Nephron progenitor cell (in vitro differentiated cells): ENCODE data around the gene ABCC12.

Experiments
- DNase-seq: peaks from one replicate; pipeline ENCODE4 v3.0.0; 2021
- H3K27ac Mint-ChIP-seq: 2 replicates; pipeline ENCODE4 v1.8.0; 2021; ENCODE audit warnings: mild to moderate bottlenecking, moderate library complexity, mixed read lengths
- H3K27me3 Mint-ChIP-seq: 2 replicates; pipeline ENCODE4 v1.8.0; 2021; ENCODE audit warnings: mild to moderate bottlenecking, low read depth, mixed read lengths; ENCODE audit not compliant: poor library complexity
- H3K36me3 Mint-ChIP-seq: 2 replicates; pipeline ENCODE4 v1.8.0; 2021; ENCODE audit warnings: low read depth, mixed read lengths
- H3K4me1 Mint-ChIP-seq: 2 replicates; pipeline ENCODE4 v1.8.0; 2021; ENCODE audit warnings: mixed read lengths
- H3K4me3 Mint-ChIP-seq: 2 replicates; pipeline ENCODE4 v1.8.0; 2021; ENCODE audit warnings: mild to moderate bottlenecking, moderate library complexity, mixed read lengths
- H3K9me3 Mint-ChIP-seq: 2 replicates; pipeline ENCODE4 v1.8.0; 2021; ENCODE audit warnings: mild to moderate bottlenecking, moderate library complexity, mixed read lengths
- CTCF ChIP-seq: fragments of 200-600 bp; sonication (generic); IDR thresholded peaks from 2 replicates; pipeline ENCODE4 v1.5.0; 2021; ENCODE audit warnings: antibody characterized with exemption

Gene ABCC12

DNA sequence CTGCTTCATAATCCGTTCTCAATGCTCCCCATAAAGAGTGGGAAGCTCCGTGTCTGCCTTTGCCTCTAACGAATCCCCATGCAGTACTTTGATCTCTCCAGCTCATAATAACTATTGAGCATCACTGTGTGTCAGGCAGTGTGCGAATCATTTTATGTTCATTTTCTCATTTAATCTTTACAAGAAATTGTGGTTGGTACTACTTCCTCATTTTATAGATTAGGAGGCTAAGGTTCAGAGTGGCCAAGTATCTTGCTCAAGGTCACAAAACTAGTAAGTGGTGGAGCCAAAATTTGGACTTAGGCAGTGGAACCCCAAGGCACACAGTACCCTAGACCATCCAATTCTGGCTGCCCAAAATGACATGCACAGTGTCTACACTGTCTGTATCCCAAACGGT is 44.8 kb downstream of the ABCC12 start:
- Mint-ChIP-seq H3K36me3 (no peaks in the 10 kb centered on the region), H3K4me1 (peaks cover 22% of the 10 kb centered on the region), H3K27ac (no peak overlapping the region), H3K4me3 (no peak overlapping the region), H3K9me3 (no peaks in the 10 kb centered on the region), H3K27me3 (peaks cover 5% of the 10 kb centered on the region)
- TF ChIP-seq CTCF = no peak
- no peak for DNase-seq

DNA sequence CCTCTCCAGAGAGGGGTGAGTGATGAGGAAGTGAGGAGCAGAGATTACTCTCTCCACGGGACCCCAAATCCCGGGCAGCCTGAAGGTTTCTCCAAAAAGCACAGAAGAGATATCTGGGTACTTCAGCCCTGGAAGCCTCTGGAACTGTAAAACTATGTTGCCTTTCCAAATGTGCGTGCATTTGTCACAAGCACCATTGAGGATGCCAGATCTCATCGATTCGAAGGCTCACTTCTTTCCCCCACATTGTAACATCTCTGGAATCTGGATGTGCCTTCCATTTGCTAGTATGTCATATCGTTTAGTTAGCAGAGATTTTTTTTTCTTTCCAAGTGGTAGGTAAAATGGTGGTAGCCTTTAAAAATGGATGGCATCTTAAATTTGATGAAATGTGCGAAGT is 45.8 kb downstream of the ABCC12 start:
- no peaks in the 10 kb centered on the region for H3K9me3 Mint-ChIP-seq
- H3K4me1 Mint-ChIP-seq = peaks cover 22% of the 10 kb centered on the region
- H3K27ac Mint-ChIP-seq = no peak overlapping the region
- no peak for TF ChIP-seq CTCF
- peaks cover 5% of the 10 kb centered on the region for H3K27me3 Mint-ChIP-seq
- H3K36me3 Mint-ChIP-seq = no peaks in the 10 kb centered on the region
- H3K4me3 Mint-ChIP-seq = no peak overlapping the region
- no peak for DNase-seq

GRCh38 chr16:48109475-48109874 is 46.3 kb downstream of the ABCC12 start:
- no peak overlapping the region for H3K4me3 Mint-ChIP-seq
- peaks cover 5% of the 10 kb centered on the region for H3K27me3 Mint-ChIP-seq
- no peak for DNase-seq
- peaks cover 22% of the 10 kb centered on the region for H3K4me1 Mint-ChIP-seq
- no peaks in the 10 kb centered on the region for H3K9me3 Mint-ChIP-seq
- H3K27ac Mint-ChIP-seq = no peak overlapping the region
- TF ChIP-seq CTCF = no peak
- no peaks in the 10 kb centered on the region for H3K36me3 Mint-ChIP-seq

DNA sequence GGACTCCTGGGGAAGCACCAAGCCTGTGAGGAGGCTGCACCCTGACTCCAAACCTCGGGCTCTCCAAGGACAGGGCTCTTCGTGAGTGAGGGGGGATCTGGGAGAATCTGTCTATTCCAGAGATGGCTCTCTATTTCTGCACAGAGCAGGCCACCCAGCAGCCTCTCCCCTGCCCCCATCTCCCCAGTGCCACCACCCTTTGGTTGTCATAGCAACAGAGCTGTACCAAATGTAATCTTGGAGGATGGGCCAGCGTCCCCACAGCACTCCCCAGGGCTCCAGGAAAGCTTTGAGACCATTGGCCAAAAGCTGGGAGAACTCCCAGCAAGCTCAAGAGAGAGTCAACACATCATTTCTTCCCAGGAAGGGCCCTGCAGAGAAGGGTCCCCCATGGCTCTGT is 49.3 kb downstream of the ABCC12 start:
- peaks cover 5% of the 10 kb centered on the region for H3K27me3 Mint-ChIP-seq
- no peak overlapping the region for H3K4me3 Mint-ChIP-seq
- no peaks in the 10 kb centered on the region for H3K9me3 Mint-ChIP-seq
- H3K27ac Mint-ChIP-seq = no peak overlapping the region
- H3K4me1 Mint-ChIP-seq = peaks cover 38% of the 10 kb centered on the region
- H3K36me3 Mint-ChIP-seq = no peaks in the 10 kb centered on the region
- TF ChIP-seq CTCF = no peak
- no peak for DNase-seq
